ENCODE measurements around the gene RBP4.

- TF ChIP-seq POLR2A (IDR thresholded peaks at IDR 0.05; ENCODE audit: low read length) (no peak), CTCF (IDR thresholded peaks at IDR 0.05) (no peak), JUN (IDR thresholded peaks at IDR 0.05) (no peak), EP300 (IDR thresholded peaks at IDR 0.05) (no peak), NFE2L2 (conservative IDR thresholded peaks at IDR 0.05; ENCODE audit: low read length) (no peak), CBX8 (IDR thresholded peaks at IDR 0.05) (no peak), EHMT2 (IDR thresholded peaks at IDR 0.05; ENCODE audit: low read depth) (no peak), BHLHE40 (IDR thresholded peaks at IDR 0.05; ENCODE audit: low read depth, low read length) (no peak), MAFK (IDR thresholded peaks at IDR 0.05; ENCODE audit: partially characterized antibody) (no peak), RAD21 (conservative IDR thresholded peaks at IDR 0.05 in 1 of 2, IDR thresholded peaks at IDR 0.05 in 1 of 2) (no peak), MAX (IDR thresholded peaks at IDR 0.05) (no peak), ELK1 (IDR thresholded peaks at IDR 0.05; ENCODE audit: low read depth, low read length) (no peak), GATA3 (IDR thresholded peaks at IDR 0.05; ENCODE audit: borderline replicate concordance) (no peak)
These were observed 20.2 kb downstream of the RBP4 start for GRCh38 chr10:93580828-93581227.

All from A549 (cell line).